GM12891 (cell line): ENCODE results near the gene PRXL2B.
"Not testable (repeated sequence)": the region's sequence is repeated elsewhere in the genome, so short reads cannot be mapped to it uniquely, and the experiment has no call there.

Experiments
- PAX5 ChIP-seq: IDR thresholded peaks from 2 replicates; pipeline ENCODE4 v1.6.1; 2011; ENCODE audit warnings: low read length, moderate library complexity, mild to moderate bottlenecking; ENCODE audit not compliant: insufficient read depth, severe bottlenecking
- POLR2A ChIP-seq: IDR thresholded peaks from 2 replicates; pipeline ENCODE4 v1.6.1; 2011; ENCODE audit warnings: low read depth, low read length, control low read depth
- POLR2AphosphoS5 ChIP-seq: IDR thresholded peaks from 2 replicates; pipeline ENCODE4 v1.6.1; 2011; ENCODE audit warnings: low read depth, low read length, control low read depth
- POU2F2 ChIP-seq: IDR thresholded peaks from 2 replicates; pipeline ENCODE4 v1.6.1; 2011; ENCODE audit warnings: low read depth, mild to moderate bottlenecking, control low read depth, low read length, moderate library complexity
- SPI1 ChIP-seq: IDR thresholded peaks from 2 replicates; pipeline ENCODE4 v1.6.1; 2011; ENCODE audit warnings: low read depth, low read length, control low read depth

GRCh38 chr1:2549367-2550029 is 37.1 kb upstream of the PRXL2B start:
- not testable (repeated sequence) for TF ChIP-seq POLR2A, POLR2AphosphoS5, SPI1, POU2F2, PAX5
